ENCODE data around the gene ZNF799. TPM values are rescaled to one million over a fixed set of nuclear protein-coding genes. Genes with fewer than 3 reads are reported as not detected.
"Not testable (repeated sequence)": the region's sequence is repeated elsewhere in the genome, so short reads cannot be mapped to it uniquely, and the experiment has no call there.

ZNF799 gene
- total and polyA plus RNA-seq, 2 experiments from 2014 or later = 2.6 to 4.9 TPM

- not testable (repeated sequence) for H3K27ac ChIP-seq; DNase-seq (ENCODE audit: low spot score); H3K9me2 ChIP-seq (replicated peaks; ENCODE audit: insufficient read depth); H3K4me1 ChIP-seq (ENCODE audit: insufficient read depth); H2AFZ ChIP-seq; H4K20me1 ChIP-seq (ENCODE audit: insufficient read depth, poor library complexity, severe bottlenecking); H3K4me2 ChIP-seq; H3K9me3 ChIP-seq (ENCODE audit: low read depth); H3K4me3 ChIP-seq; H3K36me3 ChIP-seq (replicated peaks; ENCODE audit: insufficient read depth, low read depth); H3K79me2 ChIP-seq; H3K27me3 ChIP-seq
- WGBS (ENCODE audit: low lambda C conversion rate, missing lambda C conversion rate) = over 99% methylated on average over 6 of the region's 6 CpGs
These were observed 29.7 kb upstream of the ZNF799 start for GRCh38 chr19:12430726-12431299.

GRCh38 chr19:12425888-12426274, 24.8 kb upstream of the ZNF799 start:
- Histone ChIP-seq H3K36me3 (replicated peaks; ENCODE audit: insufficient read depth, low read depth) (no peaks in the 10 kb centered on the region), H3K9me3 (ENCODE audit: low read depth) (peaks cover 5% of the 10 kb centered on the region), H3K27me3 (no peaks in the 10 kb centered on the region), H3K9me2 (replicated peaks; ENCODE audit: insufficient read depth) (no peaks in the 10 kb centered on the region), H3K4me1 (ENCODE audit: insufficient read depth) (no peaks in the 10 kb centered on the region), H3K4me2 (no peak overlapping the region), H3K27ac (no peak overlapping the region), H3K79me2 (no peaks in the 10 kb centered on the region), H3K4me3 (no peak overlapping the region), H4K20me1 (ENCODE audit: insufficient read depth, poor library complexity, severe bottlenecking) (no peaks in the 10 kb centered on the region), H2AFZ (no peak overlapping the region)
- TF ChIP-seq EZH2phosphoT487 (IDR thresholded peaks at IDR 0.05; ENCODE audit: low read depth, severe bottlenecking, unreplicated experiment) = no peak
- no peak for TF ChIP-seq EZH2 (IDR thresholded peaks at IDR 0.05; ENCODE audit: borderline replicate concordance)
- no peak for TF ChIP-seq CTCF (IDR thresholded peaks at IDR 0.05; ENCODE audit: poor library complexity)
- no peak for DNase-seq (ENCODE audit: low spot score)
- WGBS (ENCODE audit: low lambda C conversion rate, missing lambda C conversion rate) = 97% methylated on average over 3 of the region's 4 CpGs

- Histone ChIP-seq H3K27ac (no peak overlapping the region), H3K36me3 (replicated peaks; ENCODE audit: insufficient read depth, low read depth) (no peaks in the 10 kb centered on the region), H4K20me1 (ENCODE audit: insufficient read depth, poor library complexity, severe bottlenecking) (no peaks in the 10 kb centered on the region), H2AFZ (no peak overlapping the region), H3K27me3 (no peaks in the 10 kb centered on the region), H3K79me2 (no peaks in the 10 kb centered on the region), H3K4me2 (no peak overlapping the region), H3K4me3 (no peak overlapping the region), H3K9me2 (replicated peaks; ENCODE audit: insufficient read depth) (no peaks in the 10 kb centered on the region), H3K9me3 (ENCODE audit: low read depth) (peaks cover 5% of the 10 kb centered on the region), H3K4me1 (ENCODE audit: insufficient read depth) (no peaks in the 10 kb centered on the region)
- TF ChIP-seq EZH2 (IDR thresholded peaks at IDR 0.05; ENCODE audit: borderline replicate concordance) = no peak
- TF ChIP-seq EZH2phosphoT487 (IDR thresholded peaks at IDR 0.05; ENCODE audit: low read depth, severe bottlenecking, unreplicated experiment) = no peak
- no peak for TF ChIP-seq CTCF (IDR thresholded peaks at IDR 0.05; ENCODE audit: poor library complexity)
- no peak for DNase-seq (ENCODE audit: low spot score)
- 100% methylated on average over 2 of the region's 2 CpGs for whole genome bisulfite sequencing (ENCODE audit: low lambda C conversion rate, missing lambda C conversion rate)
These were observed 24.3 kb upstream of the ZNF799 start for GRCh38 chr19:12425236-12425887.

- not testable (repeated sequence) for H3K36me3 ChIP-seq (replicated peaks; ENCODE audit: insufficient read depth, low read depth); H3K4me2 ChIP-seq
- WGBS (ENCODE audit: low lambda C conversion rate, missing lambda C conversion rate) = 93% methylated on average over 5 of the region's 5 CpGs
These were observed 16.2 kb upstream of the ZNF799 start for GRCh38 chr19:12417273-12417672.

More at GRCh38 chr19:12417273-12417672, 16.2 kb upstream of the ZNF799 start:
- not testable (repeated sequence) for DNase-seq (ENCODE audit: low spot score); H2AFZ ChIP-seq; H3K79me2 ChIP-seq; H3K4me1 ChIP-seq (ENCODE audit: insufficient read depth); H3K27me3 ChIP-seq; H3K4me3 ChIP-seq; H4K20me1 ChIP-seq (ENCODE audit: insufficient read depth, poor library complexity, severe bottlenecking); H3K27ac ChIP-seq; H3K9me2 ChIP-seq (replicated peaks; ENCODE audit: insufficient read depth); H3K9me3 ChIP-seq (ENCODE audit: low read depth)
